A673 (cell line): ENCODE results near the gene CHKB.

Source experiments
- EZH2 ChIP-seq: fragments of 200-600 bp; sonication (generic); IDR thresholded peaks from 2 replicates; pipeline ENCODE4 v1.6.1; 2017; ENCODE audit warnings: borderline replicate concordance, low read depth, mild to moderate bottlenecking, mixed read lengths, antibody characterized with exemption, low read length; ENCODE audit not compliant: poor library complexity, severe bottlenecking
- TF ChIP-seq, protein P1 (sequence below): fragments of 300-800, 200-600 bp; sonication (generic); conservative IDR thresholded peaks from 2 replicates; pipeline ENCODE4 v1.5.1; 2017; ENCODE audit warnings: low read depth, mild to moderate bottlenecking, antibody characterized with exemption, low read length, moderate library complexity, mixed read lengths

DNA sequence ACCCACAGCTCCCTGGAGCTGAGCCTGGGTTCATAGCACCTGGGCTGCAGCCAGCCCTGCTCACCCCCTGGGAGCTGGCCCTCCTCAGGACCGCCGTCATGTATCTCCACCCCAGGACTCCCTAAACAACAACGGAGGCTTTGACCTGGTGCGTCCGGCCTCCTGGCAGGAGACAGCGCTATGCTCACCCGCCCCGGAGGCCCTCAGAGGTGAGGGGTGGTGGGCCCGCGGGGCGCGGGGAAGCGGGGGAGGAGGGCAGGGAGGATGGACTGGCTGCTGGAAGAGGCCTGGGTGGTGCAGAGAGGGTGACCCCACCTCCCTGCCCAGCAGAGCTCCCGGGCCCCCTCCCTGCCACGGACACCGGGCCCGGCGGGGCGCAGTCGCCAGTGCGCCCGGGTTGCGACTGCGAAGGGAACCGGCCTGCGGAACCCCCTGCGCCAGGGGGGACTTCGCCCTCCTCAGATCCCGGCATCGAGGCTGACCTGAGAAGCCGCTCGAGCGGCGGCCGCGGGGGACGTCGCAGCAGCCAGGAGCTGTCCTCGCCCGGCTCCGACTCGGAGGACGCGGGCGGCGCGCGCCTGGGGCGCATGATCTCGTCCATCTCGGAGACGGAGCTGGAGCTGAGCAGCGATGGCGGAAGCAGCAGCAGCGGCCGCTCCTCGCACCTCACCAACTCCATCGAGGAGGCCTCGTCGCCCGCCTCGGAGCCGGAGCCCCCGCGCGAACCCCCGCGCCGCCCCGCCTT lies 21.0 kb upstream of the CHKB start:
- TF ChIP-seq, protein P1, sequence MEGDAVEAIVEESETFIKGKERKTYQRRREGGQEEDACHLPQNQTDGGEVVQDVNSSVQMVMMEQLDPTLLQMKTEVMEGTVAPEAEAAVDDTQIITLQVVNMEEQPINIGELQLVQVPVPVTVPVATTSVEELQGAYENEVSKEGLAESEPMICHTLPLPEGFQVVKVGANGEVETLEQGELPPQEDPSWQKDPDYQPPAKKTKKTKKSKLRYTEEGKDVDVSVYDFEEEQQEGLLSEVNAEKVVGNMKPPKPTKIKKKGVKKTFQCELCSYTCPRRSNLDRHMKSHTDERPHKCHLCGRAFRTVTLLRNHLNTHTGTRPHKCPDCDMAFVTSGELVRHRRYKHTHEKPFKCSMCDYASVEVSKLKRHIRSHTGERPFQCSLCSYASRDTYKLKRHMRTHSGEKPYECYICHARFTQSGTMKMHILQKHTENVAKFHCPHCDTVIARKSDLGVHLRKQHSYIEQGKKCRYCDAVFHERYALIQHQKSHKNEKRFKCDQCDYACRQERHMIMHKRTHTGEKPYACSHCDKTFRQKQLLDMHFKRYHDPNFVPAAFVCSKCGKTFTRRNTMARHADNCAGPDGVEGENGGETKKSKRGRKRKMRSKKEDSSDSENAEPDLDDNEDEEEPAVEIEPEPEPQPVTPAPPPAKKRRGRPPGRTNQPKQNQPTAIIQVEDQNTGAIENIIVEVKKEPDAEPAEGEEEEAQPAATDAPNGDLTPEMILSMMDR = no peak
- no peak for TF ChIP-seq EZH2
